T-helper 1 cell (primary cell): ENCODE data around the gene NGB.
"Not testable (repeated sequence)": the region's sequence is repeated elsewhere in the genome, so short reads cannot be mapped to it uniquely, and the experiment has no call there.

Source experiments
- DNase-seq, 5 donors: peaks; one replicate each; pipeline ENCODE4 v3.0.0-alpha.2; 2012 to 2020
- total RNA-seq, 4 donors: gene quantifications; one replicate each; lab custom pipeline; 2026; lab: John Stamatoyannopoulos, UW

Gene NGB
- 0 reads per million in 4 donors for total RNA-seq

GRCh38 chr14:77271113-77271710, at the start of gene NGB:
Gene NGB, minus strand, starts transcription at chr14:77271206. Its CDS starts 269 bp downstream, at chr14:77270937.
- DNase-seq = no peak

DNA sequence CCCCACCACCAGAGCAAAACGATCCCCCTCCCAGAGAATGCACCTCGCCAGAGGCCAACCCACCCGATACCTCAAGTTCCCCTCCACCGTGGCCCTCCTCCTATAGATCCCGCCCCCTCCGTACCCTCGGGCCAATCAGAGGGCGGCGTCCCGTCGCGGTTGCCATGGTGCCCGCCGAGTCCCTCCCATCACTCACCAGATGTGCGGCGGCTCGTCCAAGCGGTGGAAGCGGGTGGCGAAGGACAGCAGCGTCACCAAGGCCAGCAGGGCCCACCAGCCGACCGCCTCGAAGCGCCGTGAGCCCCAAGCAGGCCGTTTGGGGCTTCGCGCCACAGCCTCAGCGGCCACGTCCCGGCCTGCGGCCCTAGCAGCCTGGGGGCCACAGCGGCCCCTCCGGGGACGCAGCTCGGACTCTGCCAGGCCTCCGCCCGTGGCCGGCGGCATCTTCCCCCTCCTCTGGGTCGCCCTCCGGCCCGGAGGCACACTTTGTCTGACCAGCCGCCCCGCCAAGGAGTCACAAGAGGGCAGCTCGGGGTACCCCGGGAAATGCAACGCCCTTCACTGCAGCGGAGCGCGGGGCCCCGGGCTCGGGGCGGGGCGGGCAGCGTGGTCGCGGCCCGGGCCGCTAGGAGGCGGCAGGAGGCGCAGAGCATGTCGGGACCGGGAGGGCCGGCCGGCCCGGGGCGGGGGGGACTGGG, 49.4 kb upstream of the NGB start, which contains the start of gene POMT2:
POMT2 (minus strand) TSS at position 646 of the 698 bp plus-strand sequence; CDS start at position 444, 202 bp downstream.
- peak; percentile 85 to 90 (median 87) for DNase-seq

GRCh38 chr14:77319422-77319821, 48.4 kb upstream of the NGB start:
- DNase-seq = no peak

DNA sequence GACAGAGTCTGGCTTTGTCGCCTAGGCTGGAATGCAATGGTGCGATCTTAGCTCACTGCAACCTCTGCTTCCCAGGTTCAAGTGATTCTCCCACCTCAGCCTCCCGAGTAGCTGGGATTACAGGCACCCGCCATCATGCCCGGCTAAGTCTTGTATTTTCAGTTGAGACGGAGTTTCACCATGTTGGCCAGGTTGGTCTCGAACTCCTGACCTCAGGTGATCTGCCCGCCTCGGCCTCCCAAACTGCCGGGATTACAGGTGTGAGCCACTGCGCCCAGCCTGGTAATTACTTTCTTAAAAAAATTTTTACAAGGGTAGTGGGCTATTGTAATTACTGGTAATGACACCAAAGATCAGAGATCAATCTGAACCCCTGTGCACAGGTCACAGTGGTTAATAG, 47.8 kb upstream of the NGB start:
- DNase-seq = not testable (repeated sequence)

- DNase-seq = no peak
These were observed 47.1 kb upstream of the NGB start for GRCh38 chr14:77318006-77318553.

GRCh38 chr14:77316872-77317301, 45.9 kb upstream of the NGB start:
- no peak for DNase-seq

GRCh38 chr14:77316195-77316505, 45.1 kb upstream of the NGB start:
- no peak for DNase-seq

GRCh38 chr14:77314539-77315457, 43.8 kb upstream of the NGB start:
- DNase-seq = no peak

DNA sequence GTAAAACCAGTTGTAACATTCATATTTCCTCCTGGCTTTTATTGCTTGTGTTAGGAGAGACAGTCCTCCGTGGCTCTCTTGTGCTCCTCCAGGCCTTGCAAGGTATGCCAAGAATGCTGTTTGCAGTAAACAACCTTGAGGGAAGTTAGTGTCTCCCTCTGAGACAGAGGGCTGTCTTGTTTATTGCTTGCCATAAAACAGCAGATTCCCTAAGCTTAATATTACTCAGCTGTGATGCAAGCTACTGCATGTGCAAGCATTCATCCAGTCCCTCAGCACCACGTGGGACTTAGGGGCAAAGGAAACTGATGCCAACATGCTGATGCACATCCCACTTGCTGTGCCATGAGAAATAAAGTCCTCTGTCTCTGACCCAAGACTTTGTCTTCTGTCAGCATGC, 43.0 kb upstream of the NGB start:
- DNase-seq = no peak

DNA sequence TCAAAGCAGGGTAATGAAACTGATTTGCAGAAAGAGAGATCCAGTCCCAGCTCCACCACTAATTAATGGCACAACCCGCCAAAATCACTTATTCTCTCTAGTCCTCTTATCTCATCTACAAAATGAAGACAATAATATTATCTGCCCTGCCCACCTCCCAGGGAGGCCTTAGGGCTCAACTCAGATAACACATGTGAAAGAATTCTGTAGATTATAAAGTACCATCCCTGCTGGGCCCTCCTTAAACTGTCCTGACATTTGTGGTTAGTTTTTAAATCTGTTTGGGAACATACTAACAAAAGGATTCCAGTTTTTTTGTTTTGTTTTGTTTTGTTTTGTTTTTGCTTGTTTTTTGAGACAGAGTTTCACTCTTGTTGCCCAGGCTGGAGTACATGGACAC, 42.4 kb upstream of the NGB start:
- no peak for DNase-seq

GRCh38 chr14:77311217-77311616, 40.2 kb upstream of the NGB start:
- DNase-seq = no peak

- no peak for DNase-seq
These were observed 39.0 kb upstream of the NGB start for GRCh38 chr14:77310026-77310425.

GRCh38 chr14:77309131-77309530, 38.1 kb upstream of the NGB start:
- DNase-seq = no peak

DNA sequence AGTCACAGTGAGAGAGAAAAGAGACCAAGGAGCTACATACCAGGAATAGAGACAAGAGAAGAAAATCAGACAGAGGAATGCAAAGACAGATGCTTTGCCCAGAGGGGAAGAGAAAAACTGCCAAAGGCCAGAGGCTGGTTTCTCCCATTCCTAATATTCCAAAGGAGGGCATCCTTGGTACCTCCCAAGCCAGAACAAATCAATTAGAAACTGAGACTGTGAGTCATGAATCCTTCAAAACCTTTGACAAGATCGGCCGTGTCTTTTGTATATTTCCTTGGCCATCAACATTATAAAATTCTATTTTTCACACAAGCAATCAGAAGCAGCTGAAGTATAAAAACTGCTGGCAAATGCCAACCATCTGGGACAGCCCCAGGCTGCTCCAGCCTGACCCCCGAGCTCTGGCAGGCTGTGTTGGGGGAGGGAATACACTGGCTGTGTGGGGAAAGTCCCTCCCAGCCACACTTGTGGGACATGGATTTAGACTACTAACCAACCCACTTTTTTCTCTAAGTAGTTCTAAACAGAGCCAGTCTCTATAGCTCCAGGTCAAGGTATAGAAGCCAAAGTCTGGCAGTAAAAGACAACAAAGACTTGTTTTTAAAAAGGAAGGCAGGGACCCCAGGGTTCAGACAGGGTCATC, 36.0 kb upstream of the NGB start:
- DNase-seq = no peak

DNA sequence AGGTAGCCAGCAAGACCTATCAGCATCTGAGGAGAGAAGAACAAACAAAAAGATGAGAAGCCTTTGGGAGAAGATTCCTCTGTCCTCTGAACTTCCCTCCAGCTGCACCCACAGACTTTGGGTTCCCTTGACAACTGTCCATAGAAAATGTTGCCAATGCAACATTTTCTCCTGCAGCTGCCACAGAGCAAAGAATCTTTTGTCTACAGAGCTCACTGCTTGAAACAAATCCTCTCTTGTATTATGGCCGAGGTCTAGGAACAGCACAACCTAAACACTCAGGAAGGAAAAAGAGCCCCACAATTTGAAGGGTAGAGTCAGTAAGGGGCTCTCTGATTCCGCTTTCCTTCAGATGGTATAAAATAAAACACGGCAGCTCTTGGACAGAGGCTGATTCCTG, 35.4 kb upstream of the NGB start:
- no peak for DNase-seq

DNA sequence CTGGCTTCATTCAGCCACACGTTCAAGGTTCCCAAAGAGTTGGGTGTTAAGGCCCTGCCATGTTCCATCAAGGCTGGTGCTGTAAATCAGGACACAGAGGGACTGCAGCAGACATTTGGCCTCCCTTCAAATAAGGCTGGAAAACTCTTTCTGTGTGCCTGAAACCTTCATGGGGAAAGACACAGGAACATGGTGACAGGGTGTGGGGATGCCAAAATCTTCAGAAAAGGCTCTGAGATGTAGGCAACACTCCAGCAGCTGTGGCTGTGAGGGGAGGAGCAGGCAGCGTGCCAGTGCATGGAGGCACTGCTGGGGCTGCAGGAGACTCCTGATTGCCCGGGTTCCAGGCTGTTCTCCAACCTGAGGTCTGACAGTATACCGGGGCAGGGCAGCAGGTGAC, 34.7 kb upstream of the NGB start:
- no peak for DNase-seq

DNA sequence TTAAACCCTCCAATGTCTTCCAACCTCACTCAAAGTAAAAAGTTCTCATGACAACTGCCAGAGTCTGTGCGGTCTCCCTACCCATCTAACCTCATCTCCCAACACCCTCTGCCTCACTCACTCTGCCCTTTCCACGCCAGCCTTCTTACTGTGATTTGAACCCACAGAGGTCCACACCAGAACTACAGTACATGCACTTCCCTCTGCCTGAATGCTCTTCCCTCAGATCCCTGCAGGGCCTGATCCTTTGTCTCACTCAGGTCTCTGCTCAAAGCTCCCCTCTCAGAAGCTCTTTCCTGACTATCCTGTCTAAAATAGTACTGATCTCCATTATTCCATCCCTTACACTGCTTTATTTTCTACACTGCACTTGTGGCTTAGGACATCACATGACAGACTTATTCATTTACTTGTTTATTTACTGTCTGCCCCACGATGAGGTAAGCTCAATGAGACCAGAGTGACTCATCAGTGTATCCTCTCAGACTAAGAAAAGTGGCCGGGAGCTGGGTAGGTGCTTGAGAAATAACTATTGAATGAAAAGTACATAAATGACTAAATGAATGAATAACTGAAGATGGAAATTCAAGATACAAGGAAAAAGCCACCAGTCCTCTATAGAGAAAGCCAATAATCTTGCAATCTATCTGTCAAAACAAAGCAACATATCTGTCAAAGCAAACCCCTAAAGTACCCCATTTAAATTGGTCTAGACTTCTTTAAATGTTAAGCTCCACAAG, 32.6 kb upstream of the NGB start:
- peak in 1 of 5 donors; percentile 79 for DNase-seq

GRCh38 chr14:77302926-77303325, 31.9 kb upstream of the NGB start:
- DNase-seq = peak in 1 of 5 donors; percentile 78

- DNase-seq = peak in 3 of 5 donors; percentile 10 to 53 (median 37)
These were observed 30.1 kb upstream of the NGB start for GRCh38 chr14:77301103-77301502.

- no peak for DNase-seq
These were observed 28.8 kb upstream of the NGB start for GRCh38 chr14:77299771-77300170.

GRCh38 chr14:77296906-77297305, 25.9 kb upstream of the NGB start:
- DNase-seq = no peak

GRCh38 chr14:77296155-77296554, 25.1 kb upstream of the NGB start:
- DNase-seq = no peak
